IMR-90 (cell line): ENCODE results near the gene BCCIP. TPM values are rescaled to one million over a fixed set of nuclear protein-coding genes. Genes with fewer than 3 reads are reported as not detected.

ENCODE experiments used
- ATAC-seq: fragments of 200-7000 bp; cut with Tn5 transposase; 2 replicates; pipeline ENCODE4 v1.9.1; 2020; ENCODE audit warnings: low read depth, mild to moderate bottlenecking, moderate library complexity
- BruUV-seq: library from RNA; stranded (reverse); fragments of 400-500 nt; replicated peaks from 2 replicates; lab custom pipeline; 2021; lab: Mats Ljungman, UMichigan
- CTCF ChIA-PET: fragments of 300-600 bp; formaldehyde crosslinking; extraction: SDS; loops from one replicate; lab custom pipeline; 2021; ENCODE audit warnings: antibody characterized with exemption; lab: Yijun Ruan, JAX
- POLR2A ChIA-PET: fragments of 300-600 bp; sonication (Branson Sonifier 250); formaldehyde crosslinking; loops from one replicate; lab custom pipeline; 2022; ENCODE audit warnings: antibody characterized with exemption; ENCODE audit not compliant: unreplicated experiment; lab: Charles Lee
- DNase-seq: peaks from one replicate; pipeline ENCODE4 v3.0.0; 2013
- H2AFZ ChIP-seq: replicated peaks from 2 replicates; pipeline ENCODE3; 2013; ENCODE audit warnings: low read length, mild to moderate bottlenecking; ENCODE audit not compliant: poor library complexity
- H2AK5ac ChIP-seq: 2 replicates; pipeline ENCODE4 v1.6.1; 2013; ENCODE audit warnings: low read depth, low read length, inconsistent platforms
- H2AK9ac ChIP-seq: replicated peaks from 2 replicates; pipeline ENCODE3; 2013; ENCODE audit warnings: mild to moderate bottlenecking, low read depth, low read length, moderate library complexity; ENCODE audit not compliant: poor library complexity
- H2BK120ac ChIP-seq: 2 replicates; pipeline ENCODE4 v1.6.1; 2013; ENCODE audit warnings: low read depth, low read length, inconsistent platforms
- H2BK15ac ChIP-seq: 3 replicates; pipeline ENCODE4 v1.6.1; 2013; ENCODE audit warnings: low read depth, low read length, inconsistent platforms
- H2BK20ac ChIP-seq: 2 replicates; pipeline ENCODE4 v1.6.1; 2013; ENCODE audit warnings: low read depth, mild to moderate bottlenecking, inconsistent platforms, low read length, moderate library complexity
- H2BK5ac ChIP-seq: 2 replicates; pipeline ENCODE4 v1.6.1; 2013; ENCODE audit warnings: mild to moderate bottlenecking, low read depth, low read length, inconsistent platforms; ENCODE audit not compliant: poor library complexity, severe bottlenecking
- H3K14ac ChIP-seq: replicated peaks from 2 replicates; pipeline ENCODE4 v1.6.1; 2013; ENCODE audit warnings: low read depth, low read length, inconsistent platforms
- H3K18ac ChIP-seq: 2 replicates; pipeline ENCODE4 v1.6.1; 2013; ENCODE audit warnings: low read depth, low read length, control low read depth
- H3K23ac ChIP-seq: 2 replicates; pipeline ENCODE4 v1.6.1; 2013; ENCODE audit warnings: low read depth, low read length, inconsistent platforms
- H3K27ac ChIP-seq: 2 replicates; pipeline ENCODE4 v1.5.1; 2013; ENCODE audit warnings: mild to moderate bottlenecking, control low read depth, low read length; ENCODE audit not compliant: insufficient read depth
- H3K27me3 ChIP-seq: 2 replicates; pipeline ENCODE4 v1.6.1; 2013; ENCODE audit warnings: low read length; ENCODE audit not compliant: control insufficient read depth, insufficient read depth
- H3K36me3 ChIP-seq: 2 replicates; pipeline ENCODE4 v1.6.1; 2013; ENCODE audit warnings: low read length, mixed read lengths; ENCODE audit not compliant: control insufficient read depth, insufficient read depth
- H3K4ac ChIP-seq: 2 replicates; pipeline ENCODE4 v1.6.1; 2013; ENCODE audit warnings: low read depth, low read length, inconsistent platforms
- H3K4me1 ChIP-seq: 2 replicates; pipeline ENCODE4 v1.6.1; 2013; ENCODE audit warnings: low read length, mixed read lengths; ENCODE audit not compliant: control insufficient read depth, insufficient read depth
- H3K4me2 ChIP-seq: 2 replicates; pipeline ENCODE4 v1.6.1; 2013; ENCODE audit warnings: low read depth, mild to moderate bottlenecking, control low read depth, low read length, moderate library complexity
- H3K4me3 ChIP-seq: 2 replicates; pipeline ENCODE4 v1.5.1; 2013; ENCODE audit warnings: low read depth, mild to moderate bottlenecking, control low read depth, low read length, moderate library complexity; ENCODE audit not compliant: insufficient read depth
- H3K56ac ChIP-seq: 2 replicates; pipeline ENCODE4 v1.6.1; 2013; ENCODE audit warnings: low read length, inconsistent platforms; ENCODE audit not compliant: insufficient read depth; ENCODE audit errors: extremely low read depth
- H3K79me1 ChIP-seq, 2 experiments: 2 replicates each; pipeline ENCODE4 v1.6.1; 2013; ENCODE audit warnings: low read length in 2 of 2, inconsistent platforms in 1 of 2, low read depth in 1 of 2
- H3K9ac ChIP-seq: 2 replicates; pipeline ENCODE4 v1.6.1; 2013; ENCODE audit warnings: low read depth, low read length, control low read depth
- H3K9me1 ChIP-seq: 2 replicates; pipeline ENCODE4 v1.6.1; 2013; ENCODE audit warnings: low read length, inconsistent platforms; ENCODE audit not compliant: insufficient read depth
- H3K9me3 ChIP-seq: 2 replicates; pipeline ENCODE4 v1.6.1; 2013; ENCODE audit warnings: low read length; ENCODE audit not compliant: control insufficient read depth, insufficient read depth
- H4K20me1 ChIP-seq: 2 replicates; pipeline ENCODE4 v1.6.1; 2013; ENCODE audit warnings: low read length, inconsistent platforms; ENCODE audit not compliant: insufficient read depth
- H4K5ac ChIP-seq: 2 replicates; pipeline ENCODE4 v1.6.1; 2013; ENCODE audit warnings: mild to moderate bottlenecking, low read depth, low read length, control low read depth
- H4K8ac ChIP-seq, 2 experiments: 2 replicates each; pipeline ENCODE4 v1.6.1; 2013; ENCODE audit warnings: low read depth in 2 of 2, low read length in 2 of 2, control low read depth in 1 of 2, inconsistent platforms in 1 of 2
- H4K91ac ChIP-seq: 2 replicates; pipeline ENCODE4 v1.6.1; 2013; ENCODE audit warnings: low read depth, low read length, inconsistent platforms; ENCODE audit not compliant: insufficient read depth
- BHLHE40 ChIP-seq: fragments of 150-350 bp; IDR thresholded peaks from 2 replicates; pipeline ENCODE4 v1.6.1; 2016; ENCODE audit warnings: mild to moderate bottlenecking, low read depth, low read length
- CEBPB ChIP-seq: IDR thresholded peaks from 2 replicates; pipeline ENCODE4 v1.6.1; 2012; ENCODE audit warnings: low read depth, low read length, improper control_type of control experiment
- CHD1 ChIP-seq: IDR thresholded peaks from 2 replicates; pipeline ENCODE4 v1.6.1; 2012; ENCODE audit warnings: low read depth, low read length, improper control_type of control experiment
- FOS ChIP-seq: fragments of 150-350 bp; IDR thresholded peaks from 2 replicates; pipeline ENCODE4 v1.6.1; 2016; ENCODE audit warnings: low read depth, low read length
- MAFK ChIP-seq: IDR thresholded peaks from 2 replicates; pipeline ENCODE4 v1.6.1; 2012; ENCODE audit warnings: low read depth, low read length, improper control_type of control experiment
- MAZ ChIP-seq: IDR thresholded peaks from 2 replicates; pipeline ENCODE4 v1.6.1; 2012; ENCODE audit warnings: low read depth, mild to moderate bottlenecking, low read length, improper control_type of control experiment, moderate library complexity, borderline replicate concordance
- NFE2L2 ChIP-seq: fragments of 150-350 bp; IDR thresholded peaks from 2 replicates; pipeline ENCODE4 v1.6.1; 2016; ENCODE audit warnings: low read depth, mild to moderate bottlenecking, low read length
- POLR2A ChIP-seq: IDR thresholded peaks from 2 replicates; pipeline ENCODE4 v1.6.1; 2012; ENCODE audit warnings: mild to moderate bottlenecking, low read depth, low read length
- RAD21 ChIP-seq: IDR thresholded peaks from 2 replicates; pipeline ENCODE4 v1.6.1; 2012; ENCODE audit warnings: low read length, improper control_type of control experiment
- RCOR1 ChIP-seq: IDR thresholded peaks from 2 replicates; pipeline ENCODE4 v1.6.1; 2012; ENCODE audit warnings: mild to moderate bottlenecking, low read length, improper control_type of control experiment; ENCODE audit not compliant: insufficient replicate concordance
- RFX5 ChIP-seq: IDR thresholded peaks from 2 replicates; pipeline ENCODE4 v1.8.0; 2012; ENCODE audit warnings: low read depth, mild to moderate bottlenecking, low read length, moderate library complexity
- SMC3 ChIP-seq: fragments of 150-350 bp; IDR thresholded peaks from 2 replicates; pipeline ENCODE4 v1.6.1; 2016; ENCODE audit warnings: low read depth, mild to moderate bottlenecking, antibody characterized with exemption, low read length, moderate library complexity
- WGBS, 2 experiments: methylation state at CpG; one replicate each; pipeline versions ENCODE4 v1.1.5 to v1.1.7; 2013; ENCODE audit warnings: missing lambda C conversion rate in 2 of 2; ENCODE audit not compliant: insufficient read length in 1 of 2; ENCODE audit errors: extremely low coverage in 2 of 2; 5-methylcytosine and 5-hydroxymethylcytosine counted together
- dilution Hi-C: fragments of 300-500 bp; cut with HindIII; formaldehyde crosslinking; loops from one replicate; pipeline ENCODE4 v1.14.3; 2018; ENCODE audit warnings: low sequenced_read_pairs; ENCODE audit not compliant: unreplicated experiment
- in situ Hi-C: fragments of 300-500 bp; cut with MboI; formaldehyde crosslinking; loops from 3 replicates; pipeline ENCODE4 v1.14.3; 2019; ENCODE audit warnings: low sequenced_read_pairs, inconsistent platforms, mixed read lengths
- intact Hi-C: fragments of 100-400 bp; cut with micrococcal nuclease; formaldehyde crosslinking; loops from 2 replicates; pipeline ENCODE4 v1.10.0; 2022
- polyA plus RNA-seq, 3 experiments: library from polyadenylated mRNA; depleted of rRNA; stranded (reverse); fragments of >200 nt; gene quantifications; 2 replicates each; pipeline ENCODE4 v1.2.3, GENCODE V29; 2012; ENCODE audit warnings: low replicate concordance in 1 of 3
- total RNA-seq: library from RNA; depleted of rRNA; stranded (reverse); fragments of >200 nt; gene quantifications from 2 replicates; pipeline ENCODE4 v1.2.3, GENCODE V29; 2012
- TF ChIP-seq, protein P1 (sequence below): fragments of 150-350 bp; IDR thresholded peaks from 2 replicates; pipeline ENCODE4 v1.6.1; 2017; ENCODE audit warnings: mild to moderate bottlenecking, antibody characterized with exemption, low read length, low read depth
- TF ChIP-seq, protein P2 (sequence below): conservative IDR thresholded peaks from 2 replicates; pipeline ENCODE4 v1.5.1; 2012; ENCODE audit warnings: mild to moderate bottlenecking, low read depth, low read length, improper control_type of control experiment
- TF ChIP-seq, protein P3 (sequence below): fragments of 150-350 bp; IDR thresholded peaks from 2 replicates; pipeline ENCODE4 v1.6.1; 2016; ENCODE audit warnings: low read depth, mild to moderate bottlenecking, low read length, moderate library complexity, borderline replicate concordance

BCCIP gene
- total and polyA plus RNA-seq, 2 of the 4 experiments (the other 2 are of a cell fraction): 31.9 to 49.2 TPM

DNA sequence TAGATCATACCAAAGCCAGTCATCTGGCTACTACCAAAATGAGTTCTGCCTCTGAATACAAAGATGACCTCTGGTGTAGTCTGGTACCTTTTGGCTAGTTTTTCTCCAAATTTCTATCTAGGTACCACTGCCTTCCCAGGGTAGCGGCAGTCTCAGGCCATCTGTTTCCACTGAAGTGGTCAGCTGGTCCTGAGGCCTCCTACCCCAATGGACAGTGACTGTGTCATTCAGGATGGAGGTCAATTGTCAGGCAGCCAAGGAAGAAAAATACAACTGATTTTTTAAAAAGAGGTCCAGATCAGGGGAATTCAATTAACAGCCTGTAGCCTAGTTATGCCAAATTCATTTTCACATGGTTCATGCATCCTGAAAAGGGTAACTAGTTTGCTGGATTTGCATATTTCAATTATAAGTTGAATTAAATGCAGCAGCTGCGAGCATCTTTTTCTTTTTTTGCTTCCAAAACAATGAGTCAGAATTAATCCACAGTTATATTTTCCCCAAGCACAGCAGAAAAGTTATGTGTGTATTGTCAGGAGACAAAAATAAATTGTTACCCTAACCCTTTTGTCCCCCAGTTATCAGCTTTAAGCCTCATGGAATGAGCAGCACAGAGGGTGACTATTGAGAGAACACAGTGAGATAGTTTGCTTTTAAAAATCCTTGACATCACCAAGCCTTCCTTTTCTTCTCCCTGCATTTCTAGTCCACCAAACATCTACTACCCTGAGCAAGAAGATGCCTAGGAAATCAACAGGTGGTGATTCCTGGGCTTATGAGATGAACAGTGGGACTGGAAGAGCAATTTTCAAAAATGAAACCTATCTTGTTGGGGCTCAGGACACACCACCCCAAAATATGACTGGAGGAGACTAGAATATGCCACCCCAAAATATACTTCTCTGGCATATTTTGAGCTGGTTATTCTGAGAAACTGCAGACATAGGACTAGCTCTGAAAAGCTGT, 27.7 kb downstream of the BCCIP start:
- BruUV-seq: no TSS peak
- TF ChIP-seq BHLHE40: no peak
- TF ChIP-seq, protein P1, sequence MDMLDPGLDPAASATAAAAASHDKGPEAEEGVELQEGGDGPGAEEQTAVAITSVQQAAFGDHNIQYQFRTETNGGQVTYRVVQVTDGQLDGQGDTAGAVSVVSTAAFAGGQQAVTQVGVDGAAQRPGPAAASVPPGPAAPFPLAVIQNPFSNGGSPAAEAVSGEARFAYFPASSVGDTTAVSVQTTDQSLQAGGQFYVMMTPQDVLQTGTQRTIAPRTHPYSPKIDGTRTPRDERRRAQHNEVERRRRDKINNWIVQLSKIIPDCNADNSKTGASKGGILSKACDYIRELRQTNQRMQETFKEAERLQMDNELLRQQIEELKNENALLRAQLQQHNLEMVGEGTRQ: no peak
- TF ChIP-seq RAD21: no peak
- TF ChIP-seq MAZ: no peak
- no peak for TF ChIP-seq CEBPB
- no peak for TF ChIP-seq NFE2L2
- TF ChIP-seq POLR2A: no peak
- no peak for TF ChIP-seq RCOR1
- TF ChIP-seq SMC3: no peak
- TF ChIP-seq, protein P2, sequence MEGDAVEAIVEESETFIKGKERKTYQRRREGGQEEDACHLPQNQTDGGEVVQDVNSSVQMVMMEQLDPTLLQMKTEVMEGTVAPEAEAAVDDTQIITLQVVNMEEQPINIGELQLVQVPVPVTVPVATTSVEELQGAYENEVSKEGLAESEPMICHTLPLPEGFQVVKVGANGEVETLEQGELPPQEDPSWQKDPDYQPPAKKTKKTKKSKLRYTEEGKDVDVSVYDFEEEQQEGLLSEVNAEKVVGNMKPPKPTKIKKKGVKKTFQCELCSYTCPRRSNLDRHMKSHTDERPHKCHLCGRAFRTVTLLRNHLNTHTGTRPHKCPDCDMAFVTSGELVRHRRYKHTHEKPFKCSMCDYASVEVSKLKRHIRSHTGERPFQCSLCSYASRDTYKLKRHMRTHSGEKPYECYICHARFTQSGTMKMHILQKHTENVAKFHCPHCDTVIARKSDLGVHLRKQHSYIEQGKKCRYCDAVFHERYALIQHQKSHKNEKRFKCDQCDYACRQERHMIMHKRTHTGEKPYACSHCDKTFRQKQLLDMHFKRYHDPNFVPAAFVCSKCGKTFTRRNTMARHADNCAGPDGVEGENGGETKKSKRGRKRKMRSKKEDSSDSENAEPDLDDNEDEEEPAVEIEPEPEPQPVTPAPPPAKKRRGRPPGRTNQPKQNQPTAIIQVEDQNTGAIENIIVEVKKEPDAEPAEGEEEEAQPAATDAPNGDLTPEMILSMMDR: no peak
- no peak for TF ChIP-seq FOS
- no peak for TF ChIP-seq MAFK
- TF ChIP-seq, protein P3, sequence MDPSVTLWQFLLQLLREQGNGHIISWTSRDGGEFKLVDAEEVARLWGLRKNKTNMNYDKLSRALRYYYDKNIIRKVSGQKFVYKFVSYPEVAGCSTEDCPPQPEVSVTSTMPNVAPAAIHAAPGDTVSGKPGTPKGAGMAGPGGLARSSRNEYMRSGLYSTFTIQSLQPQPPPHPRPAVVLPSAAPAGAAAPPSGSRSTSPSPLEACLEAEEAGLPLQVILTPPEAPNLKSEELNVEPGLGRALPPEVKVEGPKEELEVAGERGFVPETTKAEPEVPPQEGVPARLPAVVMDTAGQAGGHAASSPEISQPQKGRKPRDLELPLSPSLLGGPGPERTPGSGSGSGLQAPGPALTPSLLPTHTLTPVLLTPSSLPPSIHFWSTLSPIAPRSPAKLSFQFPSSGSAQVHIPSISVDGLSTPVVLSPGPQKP: no peak
- no peak for TF ChIP-seq CHD1
- no peak for TF ChIP-seq RFX5

More for the DNA sequence above, 27.7 kb downstream of the BCCIP start:
- no peak overlapping the region for H2BK15ac ChIP-seq
- no peak overlapping the region for H2BK120ac ChIP-seq
- dilution Hi-C loops (no loop called here), in situ Hi-C loops (no loop called here), intact Hi-C loops (no loop called here)
- H3K56ac ChIP-seq: no peak overlapping the region
- no peaks in the 10 kb centered on the region for H3K9me3 ChIP-seq
- no peak overlapping the region for H2AFZ ChIP-seq
- ATAC-seq: peak; percentile 27; the same call in 1 of the 2 replicates
- no peak overlapping the region for H4K8ac ChIP-seq
- POLR2A ChIA-PET: no interaction called here
- H3K4ac ChIP-seq: no peak overlapping the region
- H3K23ac ChIP-seq: no peak overlapping the region
- no peak overlapping the region for H2BK5ac ChIP-seq
- H4K5ac ChIP-seq: no peak overlapping the region
- peaks cover 3% of the 10 kb centered on the region; the same call in 1 of the 2 replicates for H3K9me1 ChIP-seq
- no peak overlapping the region for H3K4me2 ChIP-seq
- H2AK5ac ChIP-seq: no peak overlapping the region
- H3K79me1 ChIP-seq: no peaks in the 10 kb centered on the region; a peak in 1 of 4 replicates
- no peak overlapping the region for H3K14ac ChIP-seq
- CTCF ChIA-PET: no interaction called here
- no peak for DNase-seq
- no peaks in the 10 kb centered on the region for H3K4me1 ChIP-seq
- H3K18ac ChIP-seq: no peak overlapping the region
- H3K9ac ChIP-seq: no peak overlapping the region
- H4K20me1 ChIP-seq: no peaks in the 10 kb centered on the region
- WGBS, 2 experiments: no CpG with 5 or more reads among the region's 2 CpGs
- peaks cover 34% of the 10 kb centered on the region for H3K36me3 ChIP-seq
- no peak overlapping the region for H2AK9ac ChIP-seq
- no peak overlapping the region for H3K27ac ChIP-seq
- no peaks in the 10 kb centered on the region for H3K27me3 ChIP-seq
- no peak overlapping the region for H3K4me3 ChIP-seq
- H4K91ac ChIP-seq: no peak overlapping the region
- H2BK20ac ChIP-seq: no peak overlapping the region
